ENCODE data around the gene MB. TPM values are rescaled to one million over a fixed set of nuclear protein-coding genes. Genes with fewer than 3 reads are reported as not detected.

MB gene
- total RNA-seq, 4 donors from 2014 or later = 1.0 to 12.9 (median 2.5) TPM; not detected in 1

GRCh38 chr22:35631597-35631996, 14.5 kb upstream of the MB start:
- H3K36me3 ChIP-seq = no peaks in the 10 kb centered on the region
- TF ChIP-seq CTCF (IDR thresholded peaks at IDR 0.05) (peak in 2 of 4 experiments; percentile 16 to 36), POLR2AphosphoS5 (IDR thresholded peaks at IDR 0.05) (no peak)
- peaks cover 0 to 40% (median 15%) of the 10 kb centered on the region in 3 donors for H3K4me1 ChIP-seq
- no peaks in the 10 kb centered on the region for H3K27me3 ChIP-seq
- 88 to 100% methylated on average over 1 to 5 of the region's 5 CpGs for WGBS, 2 donors (ENCODE audit: low coverage in 1 of 2)
- H3K9me3 ChIP-seq = no peaks in the 10 kb centered on the region
- no peak for ATAC-seq
- no peak overlapping the region for H3K4me3 ChIP-seq
- no peak overlapping the region for H3K27ac ChIP-seq

- Histone ChIP-seq H3K27me3 (no peaks in the 10 kb centered on the region), H3K4me3 (no peak overlapping the region), H3K27ac (peak overlapping the region in 3 of 4 donors; percentile 83 to 90 (median 88)), H3K4me1 (peaks cover 0 to 43% (median 16%) of the 10 kb centered on the region in 3 donors), H3K36me3 (no peaks in the 10 kb centered on the region), H3K9me3 (no peaks in the 10 kb centered on the region)
- WGBS, 2 donors (ENCODE audit: low coverage in 1 of 2) = 100% methylated on average over 3 to 5 of the region's 9 CpGs
- ATAC-seq = no peak
- TF ChIP-seq EP300 (IDR thresholded peaks at IDR 0.05) = no peak
- TF ChIP-seq POLR2AphosphoS5 (IDR thresholded peaks at IDR 0.05) = no peak
- no peak for TF ChIP-seq CTCF (IDR thresholded peaks at IDR 0.05)
- TF ChIP-seq POLR2A (IDR thresholded peaks at IDR 0.05) = no peak
Observed at GRCh38 chr22:35630891-35631290, 13.8 kb upstream of the MB start.

GRCh38 chr22:35630387-35630793, 13.3 kb upstream of the MB start:
- no peak overlapping the region for H3K4me3 ChIP-seq
- no peaks in the 10 kb centered on the region for H3K9me3 ChIP-seq
- no peaks in the 10 kb centered on the region for H3K27me3 ChIP-seq
- H3K4me1 ChIP-seq = peaks cover 0 to 43% (median 16%) of the 10 kb centered on the region in 3 donors
- peak overlapping the region in 3 of 4 donors; percentile 83 to 90 (median 88) for H3K27ac ChIP-seq
- ATAC-seq = no peak
- no peaks in the 10 kb centered on the region for H3K36me3 ChIP-seq
- TF ChIP-seq POLR2A (IDR thresholded peaks at IDR 0.05) = no peak
- no peak for TF ChIP-seq POLR2AphosphoS5 (IDR thresholded peaks at IDR 0.05)
- TF ChIP-seq EP300 (IDR thresholded peaks at IDR 0.05) = no peak
- no peak for TF ChIP-seq CTCF (IDR thresholded peaks at IDR 0.05)
- WGBS, 2 donors (ENCODE audit: low coverage in 1 of 2) = 75% methylated on average over 2 of the region's 4 CpGs; no CpG with 5 or more reads in 1 of the 2 donors

- H3K36me3 ChIP-seq = no peaks in the 10 kb centered on the region
- peak; percentile 84 for ATAC-seq
- H3K27ac ChIP-seq = peak overlapping the region; percentile 11 to 90 (median 86)
- no peak overlapping the region for H3K4me3 ChIP-seq
- H3K27me3 ChIP-seq = no peaks in the 10 kb centered on the region
- 16 to 20% methylated on average over 8 to 9 of the region's 9 CpGs for WGBS, 2 donors (ENCODE audit: low coverage in 1 of 2)
- peaks cover 0 to 43% (median 16%) of the 10 kb centered on the region in 3 donors for H3K4me1 ChIP-seq
- no peaks in the 10 kb centered on the region for H3K9me3 ChIP-seq
- TF ChIP-seq POLR2AphosphoS5 (IDR thresholded peaks at IDR 0.05) (peak; percentile 81), POLR2A (IDR thresholded peaks at IDR 0.05) (no peak), EP300 (IDR thresholded peaks at IDR 0.05) (no peak), CTCF (IDR thresholded peaks at IDR 0.05) (no peak)
Observed at GRCh38 chr22:35629406-35630216, 12.5 kb upstream of the MB start.

GRCh38 chr22:35628732-35629131, 11.6 kb upstream of the MB start:
- Histone ChIP-seq H3K27me3 (no peaks in the 10 kb centered on the region), H3K9me3 (no peaks in the 10 kb centered on the region), H3K36me3 (no peaks in the 10 kb centered on the region), H3K27ac (peak overlapping the region in 3 of 4 donors; percentile 83 to 90 (median 88)), H3K4me3 (no peak overlapping the region), H3K4me1 (peaks cover 0 to 44% (median 16%) of the 10 kb centered on the region in 3 donors)
- TF ChIP-seq POLR2AphosphoS5 (IDR thresholded peaks at IDR 0.05) (no peak), EP300 (IDR thresholded peaks at IDR 0.05) (no peak), CTCF (IDR thresholded peaks at IDR 0.05) (no peak), POLR2A (IDR thresholded peaks at IDR 0.05) (no peak)
- no peak for ATAC-seq
- WGBS, 2 donors (ENCODE audit: low coverage in 1 of 2) = 82 to 88% methylated on average over 1 to 2 of the region's 3 CpGs
